ENCODE measurements around the gene PLXDC2. TPM values are rescaled to one million over a fixed set of nuclear protein-coding genes. Genes with fewer than 3 reads are reported as not detected.

Gene PLXDC2
- total RNA-seq, 1 donor: 3.2 TPM

GRCh38 chr10:20272608-20273007 is 456.4 kb downstream of the PLXDC2 start:
- no peak for TF ChIP-seq CTCF (IDR thresholded peaks at IDR 0.05; ENCODE audit: insufficient read depth, low read length)
- no peak for DNase-seq (ENCODE audit: low read depth)
- H3K4me3 ChIP-seq (ENCODE audit: low read depth, low read length): no peak overlapping the region

GRCh38 chr10:20274571-20274970 is 458.3 kb downstream of the PLXDC2 start:
- TF ChIP-seq CTCF (IDR thresholded peaks at IDR 0.05; ENCODE audit: insufficient read depth, low read length): no peak
- no peak overlapping the region for H3K4me3 ChIP-seq (ENCODE audit: low read depth, low read length)
- DNase-seq (ENCODE audit: low read depth): no peak

GRCh38 chr10:20276127-20276979 is 460.1 kb downstream of the PLXDC2 start:
- no peak overlapping the region for H3K4me3 ChIP-seq (ENCODE audit: low read depth, low read length)
- no peak for DNase-seq (ENCODE audit: low read depth)
- no peak for TF ChIP-seq CTCF (IDR thresholded peaks at IDR 0.05; ENCODE audit: insufficient read depth, low read length)

- no peak for DNase-seq (ENCODE audit: low read depth)
- no peak for TF ChIP-seq CTCF (IDR thresholded peaks at IDR 0.05; ENCODE audit: insufficient read depth, low read length)
- no peak overlapping the region for H3K4me3 ChIP-seq (ENCODE audit: low read depth, low read length)
Observed at GRCh38 chr10:20277820-20278219, 461.6 kb downstream of the PLXDC2 start.

- DNase-seq (ENCODE audit: low read depth): no peak
- TF ChIP-seq CTCF (IDR thresholded peaks at IDR 0.05; ENCODE audit: insufficient read depth, low read length): no peak
Observed at GRCh38 chr10:20281579-20281978, 465.3 kb downstream of the PLXDC2 start.

GRCh38 chr10:20287586-20287985 is 471.4 kb downstream of the PLXDC2 start:
- DNase-seq (ENCODE audit: low read depth): no peak
- H3K4me3 ChIP-seq (ENCODE audit: low read depth, low read length): no peak overlapping the region
- no peak for TF ChIP-seq CTCF (IDR thresholded peaks at IDR 0.05; ENCODE audit: insufficient read depth, low read length)

More at GRCh38 chr10:20281579-20281978, 465.3 kb downstream of the PLXDC2 start:
- H3K4me3 ChIP-seq (ENCODE audit: low read depth, low read length): no peak overlapping the region

All from fibroblast of the aortic adventitia (primary cell).